HG02981 (cell line): ENCODE measurements around the gene UBXN1.
A peak's percentile ranks its signal among the peaks of the same experiment; 100 is the strongest.
"Not testable (repeated sequence)": the region's sequence is repeated elsewhere in the genome, so short reads cannot be mapped to it uniquely, and the experiment has no call there.

Source experiments
- ATAC-seq: cut with Tn5 transposase; IDR thresholded peaks from one replicate; pipeline ENCODE4 v1.9.1; 2021; ENCODE audit warnings: mild to moderate bottlenecking, moderate library complexity; ENCODE audit not compliant: unreplicated experiment

UBXN1 gene

DNA sequence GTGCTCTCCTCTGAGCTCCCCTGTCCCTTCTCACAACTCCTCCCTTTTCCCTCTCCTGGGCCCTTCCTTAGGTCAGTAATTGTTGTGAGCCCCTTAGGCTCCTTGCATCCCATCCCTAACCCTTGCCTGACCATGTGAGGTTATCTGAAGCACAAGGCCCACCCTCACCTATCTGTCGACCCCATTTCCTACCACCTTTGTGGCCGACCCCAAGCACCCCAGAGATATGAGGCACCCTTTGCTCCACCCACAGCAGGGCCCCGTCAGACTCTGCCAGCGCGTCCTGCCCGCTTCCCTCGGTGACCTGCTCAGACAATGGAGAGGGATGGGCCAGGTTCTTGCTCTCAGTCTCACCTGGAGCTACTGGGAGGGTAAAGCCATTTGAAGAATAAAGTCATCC lies 29.9 kb upstream of the UBXN1 start:
- ATAC-seq: no peak

GRCh38 chr11:62708392-62708791 lies 29.5 kb upstream of the UBXN1 start:
- no peak for ATAC-seq

DNA sequence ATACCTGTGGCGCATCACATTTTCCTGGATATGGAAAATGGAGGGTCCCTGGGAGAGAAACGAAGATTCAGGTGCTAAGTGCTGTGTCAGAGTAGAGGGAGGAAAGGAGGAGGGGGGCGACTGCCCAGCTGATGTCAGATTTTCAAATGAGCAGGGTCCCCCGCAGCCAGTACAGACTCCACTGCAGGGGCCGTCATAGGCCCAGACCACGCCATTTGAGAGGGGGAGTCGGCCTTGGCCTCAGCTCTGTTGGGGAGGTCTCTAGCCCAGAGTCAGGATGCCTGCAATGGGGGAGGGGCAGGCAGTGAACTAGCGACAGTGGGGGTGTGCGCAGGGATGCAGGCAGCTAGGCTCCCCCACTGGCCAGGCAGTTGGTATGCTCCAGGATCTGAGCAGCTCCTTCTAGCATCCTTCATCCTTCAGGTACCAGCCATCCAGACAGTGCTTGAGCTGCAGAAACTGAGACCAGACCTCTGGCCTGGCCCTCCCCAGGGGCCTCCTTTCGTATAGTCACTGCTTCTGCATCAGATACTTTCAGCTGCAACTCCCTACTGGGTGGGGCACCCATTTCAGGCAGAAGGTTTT lies 28.5 kb upstream of the UBXN1 start, which contains the start of the genes BSCL2 and GNG3:
Gene BSCL2, minus strand, starts transcription at position 148 of the 585 bp plus-strand sequence. CDS start 229 bp downstream, outside the sequence.
Gene GNG3, plus strand, starts transcription at position 400 of the 585 bp plus-strand sequence. CDS start 620 bp downstream, outside the sequence.
- no peak for ATAC-seq

DNA sequence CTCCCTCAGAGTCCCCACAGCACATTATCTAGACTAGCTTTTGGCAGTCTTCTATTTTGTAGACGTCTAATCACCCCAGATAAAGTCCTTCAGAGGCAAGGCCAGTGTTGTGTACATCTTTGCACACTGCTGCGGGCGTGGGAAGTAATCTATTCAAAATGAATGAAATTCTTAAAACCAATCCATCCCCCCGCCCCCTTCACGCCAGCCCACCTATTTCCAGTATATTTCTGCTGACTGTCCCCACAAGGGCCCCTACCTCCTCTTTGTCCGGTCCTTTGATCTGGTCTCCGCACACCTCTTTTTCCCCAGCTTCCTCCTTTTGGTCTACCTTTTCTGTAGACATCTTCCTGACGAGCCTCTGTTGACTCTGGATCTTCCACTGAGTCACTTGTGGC lies 28.0 kb upstream of the UBXN1 start:
- ATAC-seq: no peak

DNA sequence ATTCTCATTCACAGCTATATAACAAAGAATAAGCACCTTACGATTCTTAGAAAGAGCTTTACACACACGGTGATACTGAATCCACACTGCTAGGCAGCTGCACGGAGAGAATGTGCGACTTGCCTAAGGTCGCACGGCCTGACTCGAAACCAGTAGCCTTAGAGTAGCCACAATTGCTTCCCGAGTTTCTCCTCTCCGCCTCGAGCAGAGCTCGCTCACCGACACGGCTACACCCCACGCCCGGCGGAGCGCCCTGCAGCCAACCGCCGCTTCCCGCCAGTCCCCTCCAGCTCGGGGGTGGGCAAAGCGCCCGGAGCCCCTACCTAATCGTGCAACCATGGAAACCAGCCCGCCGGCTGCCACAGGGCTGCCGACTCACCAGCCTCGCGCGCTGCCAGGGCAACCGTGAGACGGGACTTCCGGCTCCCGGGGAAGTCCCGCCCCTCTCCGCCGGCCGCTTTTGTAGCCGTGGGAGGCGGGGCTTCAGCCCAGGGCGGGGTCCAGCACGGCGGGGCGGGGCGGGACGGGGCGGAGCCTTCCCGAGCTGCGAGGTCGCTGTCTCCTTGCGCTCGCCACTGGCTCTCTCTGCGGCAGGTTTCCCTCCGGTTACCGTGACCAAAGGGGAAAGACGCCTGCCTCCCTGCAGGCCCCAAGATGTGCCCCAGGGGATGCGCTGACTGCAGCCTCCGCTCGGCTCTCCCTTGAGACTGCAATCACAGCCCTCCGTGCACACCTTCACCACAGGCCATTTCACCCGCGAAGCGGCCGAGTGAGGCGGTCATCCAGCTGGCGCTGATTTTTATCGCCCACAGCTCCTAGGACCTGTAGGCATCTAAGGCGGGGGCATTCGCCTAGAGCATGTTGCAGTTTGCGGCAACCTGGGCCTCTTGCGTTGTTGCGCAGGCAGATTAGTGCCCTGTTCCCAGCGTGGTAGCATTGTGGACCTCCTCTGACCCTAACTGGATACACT lies 27.3 kb upstream of the UBXN1 start:
- ATAC-seq: peak; percentile 50

DNA sequence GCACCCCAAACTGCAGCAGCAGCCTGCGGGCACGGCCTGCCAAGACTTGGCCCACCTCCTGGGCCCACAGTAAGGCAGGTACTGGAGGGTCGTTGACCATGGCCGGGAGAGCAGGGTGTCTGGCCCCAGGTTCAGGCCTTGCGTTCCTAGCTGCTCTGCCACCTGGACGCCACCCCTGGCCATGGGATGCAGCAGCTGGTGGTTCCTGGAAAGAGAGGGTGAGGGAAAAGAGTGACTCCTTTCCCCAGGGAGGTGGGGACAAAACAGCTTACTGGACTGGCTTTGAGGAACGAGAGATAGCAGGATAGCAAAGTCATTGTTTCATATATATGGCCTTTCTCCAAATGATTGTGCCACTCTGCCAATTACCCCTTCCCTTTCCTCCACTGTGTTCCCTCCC lies 26.5 kb upstream of the UBXN1 start:
- no peak for ATAC-seq

DNA sequence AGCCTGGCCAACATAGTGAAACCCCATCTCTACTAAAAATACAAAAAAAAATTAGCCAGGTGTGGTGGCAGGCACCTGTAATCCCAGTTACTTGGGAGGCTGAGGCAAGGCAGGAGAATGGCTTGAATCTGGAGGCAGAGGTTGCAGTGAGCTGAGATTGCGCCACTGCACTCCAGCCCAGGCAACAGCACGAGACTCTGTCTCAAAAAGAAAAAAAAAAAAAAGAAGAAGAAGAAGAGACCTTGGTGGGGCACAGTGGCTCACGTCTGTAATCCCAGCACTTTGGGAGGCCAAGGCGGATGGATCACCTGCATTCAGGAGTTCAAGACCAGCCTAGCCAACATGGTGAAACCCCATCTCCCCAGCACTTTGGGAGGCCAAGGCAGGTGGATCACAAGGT lies 25.0 kb upstream of the UBXN1 start:
- ATAC-seq: not testable (repeated sequence)

DNA sequence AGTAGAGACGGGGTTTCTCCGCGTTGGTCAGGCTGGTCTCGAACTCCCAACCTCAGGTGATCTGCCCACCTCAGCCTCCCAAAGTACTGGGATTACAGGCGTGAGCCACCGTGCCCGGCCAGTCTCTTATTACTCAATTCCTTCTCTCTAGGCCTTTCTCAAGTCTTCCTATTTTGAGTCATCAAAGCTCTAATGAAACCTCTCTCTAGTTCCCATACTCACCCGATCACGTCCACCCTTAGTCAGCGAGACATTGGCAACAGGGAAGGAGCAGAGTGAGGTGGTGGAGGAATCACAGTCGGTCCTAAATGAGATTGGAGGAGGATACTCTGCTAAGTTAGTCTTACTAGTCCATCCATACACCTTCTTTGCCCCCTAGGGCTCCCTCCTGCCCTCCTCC lies 23.4 kb upstream of the UBXN1 start:
- ATAC-seq: no peak

GRCh38 chr11:62694455-62695167 lies 15.7 kb upstream of the UBXN1 start:
- ATAC-seq: no peak

DNA sequence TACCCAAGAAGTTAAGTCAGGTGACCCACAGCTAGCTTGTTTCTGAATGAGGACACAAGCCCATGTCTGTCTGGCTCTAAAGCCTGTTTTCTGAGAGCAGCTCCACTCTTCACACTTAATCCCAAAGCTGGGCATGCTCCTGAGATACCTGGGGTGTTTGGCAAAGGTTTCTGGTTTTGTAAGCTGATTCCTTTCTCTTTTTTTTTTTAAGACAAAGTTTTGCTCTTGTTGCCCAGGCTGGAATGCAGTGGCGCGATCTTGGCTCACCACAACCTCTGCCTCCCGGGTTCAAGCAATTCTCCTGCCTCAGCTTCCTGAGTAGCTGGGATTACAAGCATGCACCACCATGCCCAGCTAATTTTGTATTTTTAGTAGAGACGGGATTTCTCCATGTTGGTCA lies 14.8 kb upstream of the UBXN1 start:
- not testable (repeated sequence) for ATAC-seq

DNA sequence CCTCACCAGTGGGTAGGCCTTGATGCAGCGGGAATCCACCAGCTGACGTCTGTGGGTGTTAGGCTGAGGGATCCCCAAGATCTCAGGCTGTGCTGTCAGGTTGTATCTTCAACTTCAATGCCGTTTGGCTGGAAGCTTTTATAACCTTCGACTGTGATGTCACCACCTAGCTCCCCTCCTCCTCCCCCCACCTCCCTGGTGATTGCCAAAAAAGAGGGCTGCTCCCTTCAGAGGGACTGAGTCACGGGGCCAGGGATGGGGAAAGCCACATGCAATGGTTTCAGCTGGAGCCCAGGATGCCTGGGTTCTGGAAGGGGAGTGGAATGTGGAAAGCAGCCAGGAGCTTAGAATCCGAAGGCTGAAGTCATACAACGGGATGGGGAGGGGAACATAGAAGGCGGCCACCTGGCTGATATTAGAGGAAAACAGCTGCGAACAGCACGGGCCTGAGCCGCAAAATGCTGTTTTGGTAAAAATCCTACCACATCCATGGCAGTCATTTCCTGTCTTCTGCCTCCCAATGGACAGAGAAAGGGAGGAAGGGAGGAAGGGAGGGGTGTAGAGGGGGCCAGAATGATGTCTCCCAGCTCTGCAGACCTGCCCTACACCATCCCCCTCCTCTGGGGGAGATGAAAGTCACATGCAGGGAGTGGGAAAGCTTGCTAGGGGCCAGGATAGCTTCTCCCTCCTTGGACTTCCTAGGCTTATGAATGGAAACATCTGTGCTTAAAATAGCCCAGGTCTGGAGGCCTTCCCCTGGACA lies 10.7 kb upstream of the UBXN1 start, which contains the start of gene LRRN4CL:
Gene LRRN4CL, minus strand, starts transcription at position 110 of the 763 bp plus-strand sequence. CDS start 1,022 bp downstream, outside the sequence.
- ATAC-seq: no peak

- no peak for ATAC-seq
Measured at GRCh38 chr11:62688491-62688890, 9.6 kb upstream of the UBXN1 start.

GRCh38 chr11:62687508-62688396 lies 8.9 kb upstream of the UBXN1 start:
- ATAC-seq: no peak

DNA sequence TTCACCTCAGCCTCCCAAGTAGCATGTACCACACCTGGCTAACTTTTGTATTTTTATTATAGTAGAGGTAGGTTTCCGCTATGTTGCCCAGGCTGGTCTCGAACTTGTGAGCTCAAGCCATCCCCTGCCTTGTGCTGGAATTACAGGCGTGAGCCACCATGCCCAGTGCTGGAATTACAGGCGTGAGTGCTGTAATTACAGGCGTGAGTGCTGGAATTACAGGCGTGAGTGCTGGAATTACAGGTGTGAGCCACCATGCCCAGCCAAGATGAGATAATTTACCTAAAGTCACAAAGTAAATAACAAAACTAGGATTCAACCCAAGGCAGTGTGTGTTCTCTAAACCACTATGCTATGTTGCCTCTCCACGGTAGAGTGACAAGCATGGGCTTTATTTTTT lies 3.6 kb upstream of the UBXN1 start:
- no peak for ATAC-seq

DNA sequence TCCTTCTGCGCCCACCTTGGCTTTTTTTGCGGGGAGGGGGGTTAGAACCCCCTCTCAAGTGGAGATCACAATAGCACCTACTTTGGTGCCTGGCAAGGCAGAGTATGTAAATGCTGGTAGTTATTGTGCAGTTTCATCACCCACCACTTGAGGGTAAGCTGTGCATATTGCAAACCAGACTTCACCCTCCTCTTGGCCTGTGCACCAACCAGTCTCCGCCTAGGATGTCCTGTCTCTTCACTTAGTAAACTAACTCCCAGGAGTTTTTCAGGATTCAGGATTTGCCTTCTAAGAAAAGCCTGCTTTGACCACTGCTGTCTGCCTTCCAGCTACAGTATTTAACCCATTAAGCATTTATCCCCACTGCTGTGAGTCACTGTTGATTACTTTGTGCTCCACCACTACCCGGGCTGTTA lies 2.0 kb upstream of the UBXN1 start:
- peak; percentile 62 for ATAC-seq

GRCh38 chr11:62678433-62678769 lies 472 bp downstream of the UBXN1 start:
- ATAC-seq: peak; percentile 6

DNA sequence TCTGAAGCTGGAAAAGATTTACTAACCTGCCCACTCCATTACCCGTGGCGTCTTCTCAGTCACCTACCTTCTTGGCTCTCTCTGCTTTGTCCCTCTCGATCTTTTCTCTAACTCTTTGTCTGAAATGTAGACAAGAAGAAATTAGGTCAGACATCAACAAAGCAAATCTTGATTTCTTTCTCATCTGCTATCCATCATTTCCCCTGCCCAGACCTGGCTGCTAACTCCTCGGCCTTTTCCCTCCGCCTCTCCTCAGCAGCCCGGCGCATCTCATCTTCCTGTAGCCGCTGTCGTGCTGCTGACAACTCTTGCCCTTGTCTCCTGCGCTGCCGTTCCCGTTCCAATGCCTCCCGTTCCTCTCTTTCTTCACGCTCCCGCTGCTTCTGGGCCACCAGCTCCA lies 1.2 kb downstream of the UBXN1 start:
- no peak for ATAC-seq

- no peak for ATAC-seq
Measured at GRCh38 chr11:62677156-62677555, 1.7 kb downstream of the UBXN1 start.

DNA sequence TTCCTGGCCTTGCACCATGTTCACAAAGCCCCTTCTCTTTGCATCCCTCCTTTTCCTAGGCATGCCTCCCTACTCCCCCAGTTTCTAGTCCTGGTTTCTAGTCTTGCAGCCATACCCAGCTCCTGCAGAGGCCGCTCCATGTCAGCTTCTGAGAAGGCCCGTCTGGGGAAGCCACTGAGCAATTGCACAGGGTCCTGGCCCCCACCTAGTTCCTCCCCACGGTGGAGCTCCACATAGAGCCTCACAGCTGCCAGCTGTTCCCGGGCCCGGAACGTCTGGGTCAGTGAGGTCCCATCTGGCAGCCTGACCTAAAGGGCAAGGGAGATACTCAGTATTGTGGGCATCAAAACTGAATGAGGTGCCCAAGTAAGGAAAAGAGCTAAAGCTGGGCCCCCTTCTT lies 2.2 kb downstream of the UBXN1 start:
- ATAC-seq: no peak

DNA sequence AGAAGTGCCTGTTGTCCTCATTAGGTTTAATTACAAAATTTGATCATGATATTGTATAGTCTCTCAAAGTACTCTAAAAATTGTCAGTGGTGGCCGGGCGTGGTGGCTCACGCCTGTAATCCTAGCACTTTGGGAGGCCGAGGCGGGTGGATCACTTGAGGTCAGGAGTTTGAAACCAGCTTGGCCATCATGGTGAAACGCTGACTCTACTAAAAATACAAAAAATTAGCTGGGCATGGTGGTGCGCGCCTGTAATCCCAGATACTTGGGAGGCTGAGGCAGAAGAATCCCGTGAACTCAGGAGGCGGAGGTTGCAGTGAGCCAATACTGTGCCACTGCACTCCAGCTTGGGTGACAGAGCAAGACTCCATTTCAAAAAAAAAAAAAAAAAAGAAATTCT lies 3.5 kb downstream of the UBXN1 start:
- not testable (repeated sequence) for ATAC-seq
